Stimulated activated CD8-positive, alpha-beta memory T cell treated with anti-CD3 and anti-CD28 coated beads, Interleukin-15, amount 100 ng/mL, for 48 hours (primary cell): ENCODE data around the gene SLC16A7.
"Not testable (repeated sequence)": the region's sequence is repeated elsewhere in the genome, so short reads cannot be mapped to it uniquely, and the experiment has no call there.

Source experiments
- DNase-seq, 2 donors: peaks; one replicate each; pipeline ENCODE4 v3.0.0-alpha.2; 2020; ENCODE audit warnings: low read depth in 2 of 2

Gene SLC16A7, protein sequence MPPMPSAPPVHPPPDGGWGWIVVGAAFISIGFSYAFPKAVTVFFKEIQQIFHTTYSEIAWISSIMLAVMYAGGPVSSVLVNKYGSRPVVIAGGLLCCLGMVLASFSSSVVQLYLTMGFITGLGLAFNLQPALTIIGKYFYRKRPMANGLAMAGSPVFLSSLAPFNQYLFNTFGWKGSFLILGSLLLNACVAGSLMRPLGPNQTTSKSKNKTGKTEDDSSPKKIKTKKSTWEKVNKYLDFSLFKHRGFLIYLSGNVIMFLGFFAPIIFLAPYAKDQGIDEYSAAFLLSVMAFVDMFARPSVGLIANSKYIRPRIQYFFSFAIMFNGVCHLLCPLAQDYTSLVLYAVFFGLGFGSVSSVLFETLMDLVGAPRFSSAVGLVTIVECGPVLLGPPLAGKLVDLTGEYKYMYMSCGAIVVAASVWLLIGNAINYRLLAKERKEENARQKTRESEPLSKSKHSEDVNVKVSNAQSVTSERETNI

DNA sequence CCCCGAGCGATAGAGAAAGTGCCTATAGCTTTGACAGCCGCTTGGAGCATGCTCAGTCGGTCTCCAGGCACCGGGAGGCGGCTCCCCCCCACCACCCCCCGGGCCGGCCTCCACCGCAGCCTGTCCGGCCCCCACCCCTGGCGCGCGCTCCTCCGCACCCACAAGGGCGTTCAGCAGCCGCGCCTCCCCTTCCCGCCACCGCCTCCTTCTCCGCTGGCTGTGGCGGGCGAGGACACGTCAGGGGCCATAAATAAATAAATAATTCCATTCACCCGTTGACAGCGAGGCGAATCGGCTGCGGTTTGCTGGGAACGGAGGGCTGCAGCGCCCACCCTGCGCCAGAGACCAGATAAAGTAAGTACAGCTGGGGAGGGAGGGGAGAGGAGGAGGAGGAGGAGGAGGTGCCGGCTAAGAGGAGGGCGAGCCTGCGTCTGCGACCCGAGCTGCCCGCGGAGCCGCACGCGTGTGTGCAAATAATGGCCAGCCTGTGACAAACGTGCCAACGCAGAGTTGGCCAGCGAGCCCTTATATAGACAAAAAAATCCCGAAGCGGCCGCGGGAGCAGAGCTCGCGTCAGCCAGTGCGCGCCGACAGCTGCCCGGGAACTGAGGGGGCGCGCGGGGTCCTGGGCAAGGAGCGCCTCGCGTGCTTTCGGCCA, at the start of gene SLC16A7:
SLC16A7 (plus strand) TSS at position 147 of the 658 bp plus-strand sequence. CDS start 108,773 bp downstream, outside the sequence.
- DNase-seq, result peak; percentile 80 to 84

DNA sequence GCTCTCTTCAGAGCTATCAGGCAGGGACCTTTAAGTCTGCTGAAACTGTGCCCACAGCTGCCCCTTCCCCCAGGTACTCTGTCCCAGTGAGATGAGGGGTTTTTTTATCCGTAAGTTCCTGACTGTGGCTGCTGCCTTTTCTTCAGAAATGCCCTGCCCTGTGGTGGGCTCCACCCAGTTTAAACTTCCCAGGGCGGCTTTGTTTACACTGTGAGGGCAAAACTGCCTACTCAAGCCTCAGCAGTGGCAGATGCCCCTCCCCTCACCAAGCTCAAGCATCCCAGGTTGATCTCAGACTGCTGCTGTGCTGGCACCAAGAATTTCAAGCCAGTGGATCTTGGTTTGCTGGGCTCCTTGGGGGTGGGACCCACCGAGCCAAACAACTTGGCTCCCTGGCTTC, 46.9 kb upstream of the SLC16A7 start:
- no peak for DNase-seq

DNA sequence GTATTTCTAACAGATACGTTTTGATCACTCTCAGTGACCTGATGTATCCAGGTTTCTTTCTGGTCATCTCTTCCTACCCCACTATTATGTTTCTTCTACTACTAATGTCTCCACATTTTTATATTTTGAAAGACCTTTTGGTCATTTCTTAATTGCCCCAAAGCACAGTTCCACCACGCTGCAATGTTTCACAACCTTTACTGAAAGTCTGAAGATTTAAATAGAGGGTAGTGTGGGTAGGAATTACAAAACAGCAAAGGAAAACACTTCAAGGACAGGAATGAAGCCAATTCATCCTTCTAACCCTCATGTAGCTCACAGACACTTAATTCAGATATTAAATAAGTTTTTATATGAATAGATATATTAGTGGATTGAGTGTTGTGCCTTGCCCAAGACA, 36.1 kb upstream of the SLC16A7 start:
- no peak for DNase-seq

DNA sequence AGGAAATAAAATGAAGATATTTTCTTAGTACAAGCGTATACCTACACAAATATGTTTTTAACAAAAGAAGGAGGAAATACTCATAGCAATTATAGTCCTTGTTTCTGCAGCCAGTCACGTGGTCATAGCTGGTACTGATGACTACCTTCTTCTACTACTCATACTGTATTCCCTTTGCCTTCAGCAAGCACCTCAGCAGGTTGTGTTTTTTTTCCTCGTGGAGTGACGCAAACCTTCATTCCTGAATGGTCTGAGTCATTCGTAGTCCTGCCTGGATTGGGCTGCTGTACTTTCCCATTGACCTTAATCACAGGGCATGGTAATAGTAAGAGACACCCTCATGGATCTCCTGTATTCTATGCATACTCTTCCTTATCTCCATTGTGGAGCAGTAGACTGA, 25.7 kb upstream of the SLC16A7 start:
- no peak for DNase-seq

DNA sequence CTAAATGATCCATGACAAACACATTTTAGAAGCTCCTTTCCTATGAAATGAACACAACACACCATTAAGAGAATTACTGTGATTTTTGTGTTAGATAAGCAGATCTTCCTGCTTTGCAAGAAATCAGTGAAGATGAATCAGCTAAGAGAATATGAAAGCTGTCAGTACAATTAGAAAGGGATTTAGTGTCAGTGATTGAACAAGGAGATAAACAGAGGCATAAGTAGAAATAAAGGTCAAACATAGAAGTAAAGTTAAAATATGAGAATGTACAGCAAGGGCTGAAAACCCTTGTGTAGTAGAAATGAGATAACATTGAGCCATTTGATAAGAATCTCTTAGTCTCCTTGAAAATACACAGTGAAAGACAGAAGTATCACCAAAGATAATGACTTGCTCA, 21.4 kb upstream of the SLC16A7 start:
- DNase-seq, result no peak

DNA sequence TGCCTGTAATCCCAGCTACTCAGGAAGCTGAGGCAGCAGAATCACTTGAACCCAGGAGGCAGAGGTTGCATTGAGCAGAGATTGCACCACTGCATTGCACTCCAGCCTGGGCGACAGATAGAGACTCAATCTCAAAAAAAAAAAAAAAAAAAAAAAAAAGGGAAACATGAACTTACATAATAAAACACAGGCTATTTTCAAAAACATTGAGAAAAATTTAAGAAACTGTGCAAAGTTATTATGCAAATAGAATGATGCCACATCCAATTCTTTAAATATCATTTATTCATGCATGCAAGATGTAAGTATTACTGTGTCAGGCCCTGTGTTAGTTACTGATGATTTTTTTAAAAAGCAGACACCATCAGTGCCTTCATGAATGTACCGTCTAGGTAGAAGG, 20.0 kb upstream of the SLC16A7 start:
- DNase-seq, result no peak

DNA sequence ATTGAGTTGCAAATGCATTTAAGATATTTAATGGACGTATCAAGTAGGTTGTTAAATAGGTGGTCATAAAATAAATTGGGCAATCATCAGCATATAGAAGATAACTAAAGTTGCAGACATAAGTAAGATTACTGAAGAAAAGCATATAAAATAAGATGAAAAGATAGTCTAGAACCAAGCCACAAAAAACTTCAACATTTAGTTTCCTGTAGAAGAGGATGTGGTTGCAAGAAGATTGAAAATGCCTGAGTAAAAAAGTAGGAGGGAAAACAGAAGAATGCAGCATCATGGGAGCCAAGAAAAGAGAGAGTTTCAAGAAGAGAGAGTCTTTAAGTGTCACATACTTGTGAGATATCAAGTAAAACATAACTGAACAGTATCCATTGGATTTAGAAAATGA, 17.6 kb upstream of the SLC16A7 start:
- no peak for DNase-seq

DNA sequence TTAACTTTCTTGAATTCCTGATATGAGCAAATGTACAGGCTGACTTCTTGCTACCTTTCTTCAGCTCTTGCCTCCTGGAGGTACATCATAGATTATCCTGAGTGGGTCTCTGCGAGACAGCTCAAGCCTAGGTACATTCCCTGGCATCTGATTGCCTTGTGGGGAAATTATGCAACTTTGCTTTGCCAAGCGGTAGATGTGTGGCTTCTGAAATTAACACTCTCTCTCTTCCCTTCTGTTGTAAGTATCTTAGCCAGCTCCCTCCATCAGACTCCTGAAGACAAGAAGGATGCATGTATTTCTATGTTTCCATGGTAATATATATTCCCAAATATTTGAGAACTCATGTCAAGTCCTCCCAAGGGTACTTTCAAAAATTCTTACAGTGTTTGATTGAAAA, 16.2 kb upstream of the SLC16A7 start:
- DNase-seq, result no peak

DNA sequence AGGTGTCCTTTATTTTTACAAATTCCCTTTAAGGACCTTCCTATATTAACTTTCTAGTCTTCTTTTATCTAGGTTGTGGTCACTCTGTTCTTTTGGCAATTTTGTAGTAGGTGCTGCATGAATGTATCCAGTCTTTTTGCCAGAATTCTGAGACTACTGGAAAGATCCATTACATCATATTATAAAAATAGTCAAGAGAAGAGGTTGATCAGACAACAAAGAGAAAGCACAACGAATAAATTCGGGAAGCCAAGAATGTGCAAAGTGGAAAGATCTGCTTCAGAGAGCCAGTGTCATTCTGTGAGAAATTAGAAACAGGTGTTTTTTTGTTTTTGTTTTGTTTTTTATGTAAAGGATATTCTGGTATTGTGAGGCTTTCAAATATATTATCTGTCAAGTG, 15.8 kb upstream of the SLC16A7 start:
- no peak for DNase-seq

DNA sequence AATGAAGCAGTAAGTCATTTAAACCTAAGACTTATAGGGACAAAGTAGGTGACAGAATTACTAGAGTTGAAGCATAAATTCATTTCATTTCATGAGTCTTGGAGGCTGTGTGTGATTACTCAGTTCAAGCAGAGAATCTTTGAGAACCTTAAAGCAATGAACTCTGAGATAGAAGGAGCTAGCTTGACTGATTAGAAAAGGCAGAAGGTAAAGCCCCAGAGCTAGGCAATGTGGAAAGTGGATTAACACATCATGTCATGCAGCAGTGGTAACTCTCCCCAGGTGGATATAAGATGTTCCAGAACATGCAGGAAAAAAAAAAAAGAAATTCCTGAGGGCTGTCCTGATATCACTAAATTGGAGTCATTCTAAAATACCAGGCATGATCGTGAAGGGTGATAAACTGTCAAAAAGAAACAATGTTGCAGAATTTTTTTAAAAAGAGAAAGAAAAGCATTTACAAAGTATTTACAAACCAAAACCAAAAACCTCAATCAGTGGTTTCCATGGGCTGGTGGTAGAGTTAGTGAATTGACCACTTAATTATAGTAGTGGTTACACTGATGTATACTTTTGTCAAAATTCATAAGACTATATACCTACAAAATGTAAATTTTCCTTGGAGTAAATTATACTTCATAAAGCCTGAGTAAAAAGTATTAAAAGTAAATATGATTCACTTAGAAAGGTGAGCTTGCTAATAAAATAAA, 12.7 kb upstream of the SLC16A7 start:
- no peak for DNase-seq

DNA sequence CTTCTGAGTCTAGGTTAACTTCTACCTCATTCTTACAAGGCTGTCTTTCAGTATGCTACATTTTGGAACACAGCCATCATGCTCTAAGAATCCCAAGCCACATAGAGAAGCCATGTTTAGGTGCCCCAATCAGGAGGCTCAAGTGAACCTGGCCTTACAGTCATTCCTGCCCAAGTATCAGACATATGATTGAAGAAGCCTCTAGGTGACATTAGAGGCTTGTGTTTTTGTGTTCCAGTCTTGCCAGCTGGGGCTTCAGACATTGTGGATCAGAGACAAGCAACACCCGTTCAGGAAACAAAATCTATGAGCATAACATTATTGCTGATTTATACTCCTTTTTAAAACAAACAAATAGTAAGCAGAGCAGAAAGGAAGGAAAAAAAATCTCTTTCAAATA, 8.1 kb upstream of the SLC16A7 start:
- no peak for DNase-seq

DNA sequence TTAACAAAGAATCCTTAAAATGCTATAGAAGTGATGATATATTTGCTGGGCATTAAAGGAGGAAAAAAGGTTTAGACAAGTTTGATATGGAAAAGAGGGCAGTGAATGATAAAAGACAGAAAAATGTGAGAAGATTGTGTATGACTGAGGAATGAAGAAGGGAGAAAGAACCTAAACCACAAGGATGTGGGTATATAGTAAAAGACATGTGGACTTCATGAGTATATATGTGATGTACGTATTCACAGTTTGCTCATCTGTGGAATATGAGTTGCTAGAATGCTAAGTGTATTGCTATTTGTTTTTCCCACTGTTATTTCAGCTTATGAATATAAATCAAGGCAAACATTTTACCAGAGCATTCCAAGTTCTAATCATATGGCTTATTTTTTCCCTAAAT, 2.1 kb upstream of the SLC16A7 start:
- no peak for DNase-seq

DNA sequence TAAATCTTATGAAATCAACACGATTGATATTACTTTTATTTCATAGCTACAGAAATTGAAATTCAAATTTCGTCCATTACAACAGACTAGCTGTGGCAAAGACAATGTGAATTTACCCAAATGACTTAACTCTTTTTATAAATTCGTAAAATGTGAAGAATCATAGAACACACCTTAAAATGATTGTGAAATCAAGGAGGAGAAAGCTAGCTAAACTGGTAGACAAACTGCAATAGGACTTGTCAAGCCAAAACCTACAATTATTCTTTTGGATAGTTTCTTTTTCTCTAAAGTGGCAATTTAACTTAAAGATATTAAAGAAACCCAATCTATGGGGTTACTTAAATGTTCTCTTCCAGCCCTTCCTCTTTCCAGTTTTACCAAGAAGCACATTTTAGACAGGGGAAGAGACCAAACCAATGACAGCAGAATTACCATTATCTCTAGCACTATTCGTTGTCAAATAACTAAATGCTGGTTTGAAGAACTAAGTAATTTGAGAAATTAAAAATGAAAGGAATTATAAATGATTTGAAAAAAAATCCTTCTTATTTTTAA, 807 bp upstream of the SLC16A7 start:
- DNase-seq, result no peak

DNA sequence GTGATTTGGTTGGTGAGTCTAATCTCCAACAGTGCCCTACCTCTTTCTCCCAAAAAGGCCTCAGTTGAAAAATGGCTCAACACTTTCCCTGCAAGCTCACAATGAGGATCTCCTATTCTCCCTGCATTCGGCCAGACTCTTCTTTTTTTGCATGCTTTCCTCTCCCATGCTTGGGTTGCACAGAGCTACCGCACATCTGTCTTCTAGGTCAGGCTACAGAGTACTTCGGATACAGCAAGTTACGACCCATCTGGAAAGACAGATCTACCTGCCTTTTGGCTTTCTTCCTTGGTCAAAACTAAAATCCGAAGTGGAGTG, 305 bp upstream of the SLC16A7 start:
- no peak for DNase-seq

DNA sequence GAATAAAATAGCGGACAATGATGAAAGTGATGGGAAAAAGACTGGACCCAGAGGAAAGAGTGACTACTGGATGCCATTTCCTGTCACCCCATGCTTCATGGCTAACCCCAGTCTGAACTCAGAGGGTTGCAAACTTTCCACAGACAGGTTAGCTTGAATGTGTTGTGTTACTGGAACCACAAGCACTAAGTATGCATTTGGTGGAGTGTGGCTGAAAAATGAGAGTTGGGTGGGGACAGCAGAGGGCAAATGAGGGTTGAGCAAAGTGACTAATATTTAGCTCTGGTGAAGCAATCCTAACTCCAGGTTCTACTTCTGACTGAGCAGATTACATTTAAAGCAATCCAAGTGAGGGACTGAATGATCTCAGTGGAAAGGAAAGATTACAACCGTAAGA, 1.6 kb downstream of the SLC16A7 start:
- peak; percentile 58 to 64 for DNase-seq

DNA sequence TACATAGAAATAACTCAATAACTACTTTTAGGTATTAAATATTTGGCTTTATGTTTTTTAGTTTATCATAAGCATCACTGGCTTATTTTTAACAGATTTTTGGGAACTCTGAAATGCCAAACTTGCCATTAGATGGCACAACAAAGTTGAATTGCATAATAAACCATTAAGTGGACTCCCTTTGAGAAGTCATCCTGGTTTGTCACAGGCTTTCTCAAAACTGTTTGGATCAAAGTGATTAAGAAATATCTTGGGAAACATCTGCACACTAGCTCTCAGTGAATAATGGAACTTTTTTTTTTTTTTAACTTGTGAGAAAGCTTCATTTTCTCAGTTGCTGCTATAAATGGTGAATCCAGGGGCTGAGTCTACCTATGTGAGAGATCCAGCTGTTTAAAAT, 4.3 kb downstream of the SLC16A7 start:
- no peak for DNase-seq

DNA sequence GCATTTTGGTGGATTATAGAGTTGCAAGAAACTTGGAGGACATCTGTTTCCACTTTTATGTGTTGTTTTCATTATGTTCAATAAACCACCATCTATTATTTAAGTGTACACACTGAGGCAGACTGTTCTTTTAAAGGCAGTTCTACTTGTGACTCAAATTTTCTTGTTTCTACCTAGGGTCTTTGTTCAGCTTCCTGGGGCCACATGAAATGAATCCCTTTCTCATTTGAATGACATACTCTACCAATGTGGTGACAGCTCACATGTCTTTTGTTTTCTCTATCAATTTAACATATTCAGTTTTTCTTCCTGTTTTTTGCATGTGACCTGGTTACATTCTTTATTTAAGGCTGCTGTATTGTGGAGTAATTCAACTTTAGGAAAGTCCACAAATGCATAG, 7.9 kb downstream of the SLC16A7 start:
- no peak for DNase-seq

DNA sequence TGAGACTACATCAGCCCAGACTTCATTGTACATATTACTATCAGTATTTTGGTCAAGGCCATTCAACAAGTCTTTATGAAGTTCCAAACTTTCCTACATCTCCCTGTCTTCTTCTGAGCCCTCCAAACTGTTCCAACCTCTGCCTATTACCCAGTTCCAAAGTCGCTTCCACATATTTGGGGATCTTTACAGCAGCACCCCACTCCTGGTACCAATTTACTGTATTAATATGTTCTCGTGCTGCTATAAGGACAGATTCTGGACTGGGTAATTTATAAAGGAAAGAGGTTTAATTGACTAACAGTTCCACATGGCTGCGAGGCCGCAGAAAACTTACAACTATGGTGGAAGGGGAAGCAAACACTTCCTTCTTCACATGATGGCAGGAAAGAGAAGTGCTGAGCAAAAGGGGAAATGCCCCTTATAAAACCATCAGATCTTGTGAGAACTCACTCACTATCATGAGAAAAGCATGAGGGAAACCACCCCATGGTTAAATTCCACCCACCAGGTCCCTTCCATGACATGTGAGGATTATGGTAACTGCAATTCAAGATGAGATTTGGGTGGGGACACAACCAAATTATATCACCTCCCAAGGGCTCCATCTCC, 17.1 kb downstream of the SLC16A7 start:
- not testable (repeated sequence) for DNase-seq

DNA sequence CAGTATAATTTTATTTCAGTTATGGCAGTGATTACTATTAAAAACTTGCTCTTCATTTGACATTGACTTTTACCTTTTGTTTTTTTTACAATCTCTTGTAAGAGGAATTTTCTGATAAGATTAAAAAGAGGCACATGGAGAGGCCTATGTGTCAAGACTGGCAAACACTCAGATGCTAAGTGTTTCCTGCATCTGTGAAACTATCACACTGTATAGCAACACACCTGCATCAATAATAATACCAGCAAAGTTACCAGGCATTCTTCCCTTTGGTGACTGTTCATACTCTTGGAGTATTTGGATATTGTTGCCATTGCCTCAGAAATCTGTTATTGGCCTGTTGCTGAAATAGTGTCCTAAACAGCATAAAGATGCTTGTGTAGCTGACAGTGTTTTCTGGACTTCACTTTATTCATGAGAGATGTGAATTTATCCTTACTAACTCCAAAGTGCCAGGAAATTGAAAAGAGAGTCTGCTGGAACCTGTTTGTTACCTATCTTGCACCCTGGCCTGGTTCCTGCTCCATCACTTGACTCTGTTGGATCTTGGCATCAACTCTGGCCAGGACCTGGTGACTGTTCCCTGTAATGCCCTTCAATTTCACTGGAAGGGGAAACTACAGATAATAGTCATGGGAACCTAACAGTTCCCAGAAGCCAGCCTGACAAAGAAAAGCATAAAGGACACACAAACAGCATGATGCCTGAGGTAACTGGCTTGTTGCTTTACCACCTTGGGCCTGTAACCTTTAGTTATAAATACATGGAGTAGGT, 19.8 kb downstream of the SLC16A7 start:
- no peak for DNase-seq

DNA sequence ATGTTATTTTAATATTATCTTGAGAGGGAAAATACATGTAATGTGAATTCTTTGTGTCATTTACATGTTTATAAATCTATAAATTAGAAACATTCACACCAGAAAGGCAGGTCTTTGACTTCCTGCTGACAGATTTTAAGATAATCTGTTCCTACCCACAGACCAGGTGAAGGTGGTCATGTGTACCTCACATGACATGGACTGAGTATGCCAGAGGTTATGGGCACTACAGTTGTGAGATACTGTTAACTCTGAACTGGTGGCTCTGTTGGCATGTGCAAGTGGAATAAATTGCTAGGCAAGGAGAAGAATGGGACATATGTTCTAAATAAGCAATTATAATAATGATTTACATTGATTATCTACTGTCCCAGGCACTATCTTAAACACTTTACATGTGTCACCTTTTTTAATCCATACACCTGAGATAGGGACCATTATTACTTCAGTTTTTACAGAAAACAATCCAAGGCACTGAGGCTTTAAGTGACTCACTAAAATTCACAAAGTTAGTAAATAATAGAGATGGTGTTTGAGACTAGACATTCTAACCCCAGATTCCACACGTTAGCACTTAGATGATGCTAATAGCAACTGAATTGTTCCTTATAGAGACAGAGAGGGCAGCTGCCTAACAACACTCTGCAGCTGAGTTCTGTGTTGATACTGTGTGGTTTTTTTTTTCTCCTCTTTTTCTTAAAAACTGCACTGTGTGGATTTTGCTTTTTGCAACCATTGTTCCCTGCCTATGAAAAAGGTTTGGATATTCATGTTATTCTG, 23.8 kb downstream of the SLC16A7 start:
- no peak for DNase-seq

DNA sequence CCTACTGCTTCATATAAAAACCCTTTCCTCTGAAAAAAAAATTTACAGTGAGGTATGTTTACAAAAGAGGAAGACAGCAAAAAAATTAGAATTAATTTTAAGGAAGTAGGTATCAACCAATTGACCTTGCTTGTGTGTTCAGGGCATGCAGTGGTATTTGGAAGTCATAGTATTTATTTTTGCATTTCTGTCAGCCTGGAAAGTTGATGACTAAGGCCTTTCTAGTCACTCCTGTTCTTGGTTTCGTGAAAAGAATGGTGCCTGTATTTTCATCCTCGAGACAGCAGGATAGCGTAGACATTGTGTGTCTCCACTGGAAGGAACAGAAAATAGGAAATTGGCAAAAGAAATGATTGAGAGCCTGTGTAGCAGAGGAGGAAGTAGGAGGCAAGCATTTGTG, 24.5 kb downstream of the SLC16A7 start:
- DNase-seq, result no peak
